GM21367 (cell line): ENCODE data around the gene FETUB.

Experiments
- ATAC-seq: cut with Tn5 transposase; IDR thresholded peaks from one replicate; pipeline ENCODE4 v1.9.1; 2021; ENCODE audit not compliant: unreplicated experiment

The FETUB gene

GRCh38 chr3:186635532-186635931, 4.7 kb upstream of the FETUB start:
- no peak for ATAC-seq

- ATAC-seq, result no peak
Measured at GRCh38 chr3:186636536-186636935, 3.7 kb upstream of the FETUB start.

DNA sequence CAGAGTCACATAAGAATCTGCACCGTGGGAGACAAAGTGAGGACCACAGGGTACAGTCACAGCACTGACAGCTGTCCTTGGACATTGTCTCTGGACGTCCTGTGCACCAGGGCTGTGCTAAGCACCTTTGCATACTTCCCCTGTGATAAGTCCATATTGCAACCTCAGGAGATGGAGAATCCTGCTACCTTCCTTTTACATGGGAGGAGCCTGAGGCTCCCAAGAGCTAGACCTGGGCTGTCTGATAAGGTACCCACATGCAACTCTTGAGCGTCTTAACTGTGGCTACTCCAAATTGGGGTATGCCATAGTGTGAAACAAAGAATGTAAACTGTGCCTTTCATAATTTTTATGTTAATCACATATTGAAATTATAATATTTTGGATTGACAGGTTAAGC, 2.5 kb upstream of the FETUB start:
- no peak for ATAC-seq

DNA sequence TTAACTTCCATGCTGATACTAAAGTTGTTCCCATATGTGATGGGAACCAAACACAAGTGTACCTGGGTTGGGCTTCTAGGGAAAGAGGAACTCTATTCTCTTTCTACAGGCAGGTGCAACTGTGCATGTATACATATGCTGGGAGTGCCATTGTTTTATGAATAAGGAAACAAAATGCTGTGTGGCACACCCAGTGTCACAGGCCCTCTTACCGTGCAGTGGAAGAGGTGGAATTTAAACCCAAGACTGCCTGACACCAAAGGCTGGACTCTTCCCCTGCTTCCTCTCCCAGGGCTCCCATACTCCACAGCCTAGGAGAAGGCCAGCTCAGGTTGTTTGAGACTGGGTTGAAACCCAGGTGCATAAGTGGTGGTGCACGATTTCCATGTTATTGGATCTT, 1.9 kb upstream of the FETUB start:
- ATAC-seq, result no peak

DNA sequence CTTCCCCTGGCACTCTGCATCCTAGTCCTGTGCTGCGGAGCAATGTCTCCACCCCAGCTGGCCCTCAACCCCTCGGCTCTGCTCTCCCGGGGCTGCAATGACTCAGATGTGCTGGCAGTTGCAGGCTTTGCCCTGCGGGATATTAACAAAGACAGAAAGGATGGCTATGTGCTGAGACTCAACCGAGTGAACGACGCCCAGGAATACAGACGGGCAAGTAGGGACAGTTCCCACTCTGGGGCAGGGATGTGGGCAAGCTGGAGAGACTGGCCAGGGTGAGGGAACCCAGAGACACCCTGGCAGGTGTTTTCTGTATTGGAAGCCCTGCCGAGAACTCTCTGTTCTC, 247 bp downstream of the FETUB start:
- ATAC-seq, result no peak

- no peak for ATAC-seq
Measured at GRCh38 chr3:186640929-186641328, 730 bp downstream of the FETUB start.

- ATAC-seq, result no peak
Measured at GRCh38 chr3:186642014-186642413, 1.8 kb downstream of the FETUB start.

GRCh38 chr3:186643493-186643892, 3.3 kb downstream of the FETUB start:
- ATAC-seq, result no peak

- ATAC-seq, result no peak
Measured at GRCh38 chr3:186644683-186645082, 4.5 kb downstream of the FETUB start.

GRCh38 chr3:186646106-186646505, 5.9 kb downstream of the FETUB start:
- ATAC-seq, result no peak

DNA sequence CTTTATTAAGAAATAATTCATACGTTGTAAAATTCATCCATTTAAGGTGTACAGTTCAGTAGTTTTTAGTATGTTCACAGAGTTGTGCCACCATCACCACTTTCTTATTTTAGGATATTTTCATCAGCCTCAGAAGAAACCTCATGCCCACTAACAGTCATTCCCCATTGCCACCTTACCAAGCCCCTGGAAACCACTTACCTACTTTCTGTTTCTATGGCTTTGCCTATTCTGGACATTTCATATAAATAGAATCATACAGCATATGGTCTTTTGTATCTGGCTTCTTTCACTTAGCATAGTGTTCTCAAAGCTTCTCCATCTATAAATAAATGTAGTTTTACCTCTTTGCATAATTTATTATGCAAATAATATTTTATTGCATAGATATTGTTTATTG, 6.6 kb downstream of the FETUB start:
- ATAC-seq, result no peak

GRCh38 chr3:186648851-186649250, 8.7 kb downstream of the FETUB start:
- ATAC-seq, result no peak

GRCh38 chr3:186651678-186652215, 11.5 kb downstream of the FETUB start:
- ATAC-seq, result no peak

DNA sequence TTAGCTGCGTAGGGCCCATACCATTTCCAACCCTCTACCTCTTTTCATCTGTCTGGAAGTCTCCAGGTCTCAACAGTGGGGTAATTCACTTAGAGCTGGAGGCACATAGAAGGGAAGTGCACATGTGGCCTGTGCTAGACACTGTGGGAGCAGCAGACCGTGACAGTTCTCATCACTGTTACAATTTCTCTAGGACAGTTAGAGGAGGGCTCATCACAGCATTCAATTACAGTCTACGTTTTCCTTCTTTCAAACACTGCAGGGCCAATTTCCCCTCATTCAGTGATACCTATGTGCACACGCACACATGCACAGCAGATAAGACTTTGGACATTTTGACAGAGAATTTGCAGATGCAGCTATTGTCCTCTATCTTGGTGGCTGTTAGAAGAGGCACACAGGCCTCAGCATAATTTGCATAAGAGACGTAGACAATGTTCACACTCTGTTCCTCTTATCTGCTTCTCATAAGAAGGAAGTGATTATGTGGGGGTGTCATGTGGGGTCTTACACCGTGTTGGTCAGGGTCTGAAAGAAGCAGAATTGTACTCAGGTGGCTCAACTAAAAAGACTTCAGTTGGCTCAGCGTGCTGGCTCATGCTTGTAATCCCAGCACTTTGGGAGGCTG, 13.0 kb downstream of the FETUB start:
- ATAC-seq, result peak; percentile 87

DNA sequence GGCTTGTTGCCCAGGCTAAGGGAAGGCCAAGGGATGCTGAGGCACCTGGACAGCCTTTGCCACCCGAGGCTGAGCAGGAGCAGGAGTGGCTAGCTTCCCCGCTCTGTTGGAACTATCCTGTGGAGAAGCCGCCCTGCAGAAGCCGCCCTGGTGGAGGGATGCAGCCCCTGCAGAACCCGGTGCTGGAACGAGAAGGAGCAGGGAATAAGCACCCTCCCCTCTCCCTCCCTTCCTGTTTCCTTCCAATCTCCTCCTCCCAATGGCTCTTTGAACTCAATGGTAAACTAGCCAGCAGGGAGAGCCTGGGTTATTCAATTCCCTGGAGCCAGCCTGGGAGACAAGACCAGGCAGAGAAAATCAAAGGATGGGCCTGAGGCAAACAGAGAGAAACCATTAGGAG, 13.8 kb downstream of the FETUB start:
- ATAC-seq, result no peak

GRCh38 chr3:186663361-186664118, 23.3 kb downstream of the FETUB start:
- ATAC-seq, result no peak

DNA sequence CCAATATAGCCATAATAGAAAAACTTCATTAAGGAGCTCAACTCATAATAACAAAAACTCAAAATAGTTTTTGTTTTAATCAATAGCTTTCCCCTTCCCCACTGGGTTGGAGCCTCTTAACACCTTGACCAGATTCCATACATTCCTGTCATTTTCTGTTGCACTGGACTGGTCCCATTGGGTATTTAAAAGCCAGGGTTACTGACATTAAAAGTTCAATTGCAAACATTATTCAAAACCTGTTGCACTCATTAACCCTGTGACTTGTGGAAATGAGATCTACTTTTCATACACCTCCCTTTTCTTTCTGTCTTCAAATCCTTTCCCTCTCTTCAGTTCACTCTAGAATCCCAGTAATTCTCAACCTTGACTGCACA, 23.9 kb downstream of the FETUB start:
- ATAC-seq, result no peak

DNA sequence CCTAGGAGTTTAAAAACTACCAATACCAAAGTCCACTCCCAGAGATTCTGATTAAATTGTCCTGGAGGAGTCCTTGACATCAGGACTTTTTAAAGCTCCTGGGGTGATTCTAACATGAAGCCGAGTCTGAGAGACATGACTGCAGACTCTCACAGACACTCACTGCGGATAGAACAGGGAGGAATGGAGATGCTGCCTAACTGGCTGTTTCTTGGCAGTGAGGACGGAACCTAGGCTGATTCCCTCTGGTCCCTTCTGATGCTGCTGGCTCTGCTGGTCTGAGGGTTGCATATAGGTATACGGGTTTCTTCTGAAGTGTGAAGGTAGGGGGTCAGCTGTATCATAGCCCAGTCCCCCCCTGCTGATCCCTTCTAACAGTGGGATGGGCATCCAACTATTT, 24.3 kb downstream of the FETUB start:
- no peak for ATAC-seq

GRCh38 chr3:186665625-186666188, 25.5 kb downstream of the FETUB start, which contains the start of gene HRG:
Gene HRG (plus strand): TSS chr3:186666014. CDS start chr3:186666032, 18 bp downstream.
- no peak for ATAC-seq

DNA sequence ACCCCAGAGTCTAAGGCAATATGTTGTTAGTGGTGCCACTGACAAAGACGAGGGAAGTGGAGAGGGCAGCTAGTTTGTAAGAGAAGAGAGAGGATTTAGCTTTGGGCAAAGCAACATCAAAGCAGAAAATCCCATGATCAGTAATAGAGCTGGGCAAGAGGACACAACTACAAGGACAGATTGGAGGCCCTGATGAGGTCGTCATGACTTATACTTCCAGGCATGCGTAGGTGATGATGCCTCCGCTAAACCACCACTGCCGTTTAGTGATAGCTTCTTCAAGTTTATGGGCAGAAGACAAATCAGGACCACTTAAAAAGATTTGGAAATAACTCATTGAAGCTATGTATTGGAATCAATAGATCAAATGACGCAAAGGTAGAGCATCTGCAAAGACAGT, 28.2 kb downstream of the FETUB start:
- no peak for ATAC-seq

- no peak for ATAC-seq
Measured at GRCh38 chr3:186669378-186670084, 29.3 kb downstream of the FETUB start.

DNA sequence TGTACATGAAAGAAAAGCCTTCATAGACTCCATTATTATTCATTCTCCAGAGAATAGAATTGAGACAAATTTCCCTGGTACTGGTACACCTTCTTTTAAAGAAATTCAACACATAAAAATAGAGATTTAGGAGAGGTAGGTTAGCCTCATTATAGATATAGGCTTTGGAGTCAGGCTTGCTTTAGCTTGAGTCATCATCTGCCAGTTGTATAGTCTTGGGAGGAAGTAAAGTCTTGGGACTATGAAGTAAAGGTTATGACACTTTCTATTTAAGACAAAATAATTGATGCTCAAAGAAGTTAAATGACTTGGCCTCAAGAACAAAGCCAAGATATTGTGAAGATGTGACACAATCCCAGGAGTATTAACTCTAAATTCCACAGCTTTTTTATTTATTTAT, 30.0 kb downstream of the FETUB start:
- no peak for ATAC-seq
